DND-41 (cell line): Measurements from ENCODE around the gene RNF14.

ENCODE experiments used
- ATAC-seq: fragments of 200-7000 bp; cut with Tn5 transposase; 3 replicates; pipeline ENCODE4 v1.9.1; 2021; ENCODE audit warnings: low read depth; ENCODE audit not compliant: insufficient read depth
- DNase-seq: peaks from one replicate; pipeline ENCODE4 v3.0.0-alpha.2; 2020
- H2AFZ ChIP-seq: 2 replicates; pipeline ENCODE4 v1.6.0; 2012; ENCODE audit warnings: low read depth, low read length
- H3K27ac ChIP-seq: 2 replicates; pipeline ENCODE4 v1.5.1; 2012; ENCODE audit warnings: low read length, inconsistent platforms
- H3K27me3 ChIP-seq: fragments of 200-600 bp; sonication (generic); 2 replicates; pipeline ENCODE4 v1.6.0; 2012; ENCODE audit warnings: low read length, mild to moderate bottlenecking, inconsistent platforms; ENCODE audit not compliant: insufficient read depth, poor library complexity
- H3K36me3 ChIP-seq: 2 replicates; pipeline ENCODE4 v1.5.1; 2012; ENCODE audit warnings: low read length, inconsistent platforms; ENCODE audit not compliant: insufficient read depth
- H3K4me1 ChIP-seq: 2 replicates; pipeline ENCODE4 v1.5.1; 2012; ENCODE audit warnings: mild to moderate bottlenecking, low read length; ENCODE audit not compliant: insufficient read depth
- H3K4me2 ChIP-seq: 2 replicates; pipeline ENCODE4 v1.6.0; 2012; ENCODE audit warnings: mild to moderate bottlenecking, moderate library complexity, low read length, inconsistent platforms; ENCODE audit not compliant: insufficient read depth
- H3K4me3 ChIP-seq, 2 experiments: fragments of 200-600 bp in 1 of 2; shearing (Covaris generic) in 1 of 2; 2 replicates each; pipeline ENCODE4 v1.5.1; 2012 to 2016; ENCODE audit warnings: inconsistent platforms in 2 of 2, low read length in 2 of 2, mild to moderate bottlenecking in 2 of 2, low read depth in 1 of 2, moderate library complexity in 1 of 2
- H3K79me2 ChIP-seq: 2 replicates; pipeline ENCODE4 v1.6.0; 2012; ENCODE audit warnings: low read length, inconsistent platforms; ENCODE audit not compliant: insufficient read depth
- H3K9ac ChIP-seq: 2 replicates; pipeline ENCODE4 v1.6.0; 2012; ENCODE audit warnings: low read depth, mild to moderate bottlenecking, inconsistent platforms, low read length, moderate library complexity
- H3K9me3 ChIP-seq: 2 replicates; pipeline ENCODE4 v1.5.1; 2012; ENCODE audit warnings: low read length, moderate library complexity, mild to moderate bottlenecking, inconsistent platforms; ENCODE audit not compliant: insufficient read depth, severe bottlenecking
- H4K20me1 ChIP-seq: 2 replicates; pipeline ENCODE4 v1.6.0; 2012; ENCODE audit warnings: low read length; ENCODE audit not compliant: insufficient read depth
- EZH2 ChIP-seq: IDR thresholded peaks from 3 replicates; pipeline ENCODE4 v1.6.1; 2012; ENCODE audit warnings: borderline replicate concordance, low read depth, mild to moderate bottlenecking, moderate library complexity, low read length, inconsistent platforms; ENCODE audit not compliant: severe bottlenecking
- TF ChIP-seq, protein P1 (sequence below): IDR thresholded peaks from 2 replicates; pipeline ENCODE4 v1.5.1; 2012; ENCODE audit warnings: borderline replicate concordance, low read length, moderate library complexity, mild to moderate bottlenecking; ENCODE audit not compliant: poor library complexity, severe bottlenecking; ENCODE audit errors: extremely low read depth

Gene RNF14

DNA sequence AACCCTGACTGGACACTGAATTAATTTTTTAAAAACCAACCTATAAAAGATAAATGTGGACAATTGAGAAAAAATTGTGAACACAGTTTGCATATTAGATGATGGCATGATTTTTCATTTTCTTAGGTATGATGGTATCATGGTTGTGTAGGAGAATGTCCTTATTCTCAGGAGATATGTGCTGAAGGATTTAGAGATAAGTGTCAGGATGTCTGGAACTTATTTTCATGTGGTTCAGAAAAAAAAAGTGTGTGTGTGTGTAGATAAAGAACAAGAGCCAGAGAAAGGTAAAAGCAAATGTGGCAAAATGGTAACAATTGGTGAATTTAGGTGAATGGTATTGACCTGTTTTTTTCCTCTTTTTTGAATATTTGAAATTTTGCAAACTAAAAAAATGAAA lies 39.9 kb downstream of the RNF14 start:
- H3K36me3 ChIP-seq, result peaks cover 41% of the 10 kb centered on the region
- H3K27me3 ChIP-seq, result no peaks in the 10 kb centered on the region
- no peaks in the 10 kb centered on the region for H3K9me3 ChIP-seq
- H3K4me3 ChIP-seq, result no peak overlapping the region
- H2AFZ ChIP-seq, result no peak overlapping the region
- TF ChIP-seq, protein P1, sequence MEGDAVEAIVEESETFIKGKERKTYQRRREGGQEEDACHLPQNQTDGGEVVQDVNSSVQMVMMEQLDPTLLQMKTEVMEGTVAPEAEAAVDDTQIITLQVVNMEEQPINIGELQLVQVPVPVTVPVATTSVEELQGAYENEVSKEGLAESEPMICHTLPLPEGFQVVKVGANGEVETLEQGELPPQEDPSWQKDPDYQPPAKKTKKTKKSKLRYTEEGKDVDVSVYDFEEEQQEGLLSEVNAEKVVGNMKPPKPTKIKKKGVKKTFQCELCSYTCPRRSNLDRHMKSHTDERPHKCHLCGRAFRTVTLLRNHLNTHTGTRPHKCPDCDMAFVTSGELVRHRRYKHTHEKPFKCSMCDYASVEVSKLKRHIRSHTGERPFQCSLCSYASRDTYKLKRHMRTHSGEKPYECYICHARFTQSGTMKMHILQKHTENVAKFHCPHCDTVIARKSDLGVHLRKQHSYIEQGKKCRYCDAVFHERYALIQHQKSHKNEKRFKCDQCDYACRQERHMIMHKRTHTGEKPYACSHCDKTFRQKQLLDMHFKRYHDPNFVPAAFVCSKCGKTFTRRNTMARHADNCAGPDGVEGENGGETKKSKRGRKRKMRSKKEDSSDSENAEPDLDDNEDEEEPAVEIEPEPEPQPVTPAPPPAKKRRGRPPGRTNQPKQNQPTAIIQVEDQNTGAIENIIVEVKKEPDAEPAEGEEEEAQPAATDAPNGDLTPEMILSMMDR, result no peak
- TF ChIP-seq EZH2, result no peak
- no peak for ATAC-seq
- no peaks in the 10 kb centered on the region for H4K20me1 ChIP-seq
- H3K27ac ChIP-seq, result no peak overlapping the region
- H3K79me2 ChIP-seq, result peaks cover 9% of the 10 kb centered on the region
- H3K9ac ChIP-seq, result no peak overlapping the region
- DNase-seq, result no peak
- peaks cover 25% of the 10 kb centered on the region for H3K4me1 ChIP-seq
- H3K4me2 ChIP-seq, result no peak overlapping the region

DNA sequence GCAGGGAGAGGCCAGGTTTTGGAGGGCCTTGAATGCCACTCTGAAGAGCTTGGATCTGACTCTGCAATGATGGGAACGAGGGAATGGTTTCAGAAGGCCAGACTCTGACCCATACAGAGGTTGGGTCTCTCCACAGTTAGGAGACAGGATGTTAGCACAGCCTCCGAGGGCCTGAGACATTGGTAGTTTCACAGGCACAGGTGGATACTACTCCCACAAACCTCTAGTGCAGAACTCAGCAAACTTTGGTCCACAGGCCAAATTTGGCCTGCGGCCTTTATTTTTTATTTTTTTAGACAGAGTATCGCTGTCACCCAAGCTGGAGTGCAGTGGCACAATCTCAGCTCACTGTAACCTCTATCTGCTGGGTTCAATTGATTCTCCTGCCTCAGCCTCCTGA lies 41.0 kb downstream of the RNF14 start:
- H4K20me1 ChIP-seq, result no peaks in the 10 kb centered on the region
- H3K4me3 ChIP-seq, result no peak overlapping the region
- TF ChIP-seq, protein P1, result no peak
- TF ChIP-seq EZH2, result no peak
- H3K4me1 ChIP-seq, result peaks cover 34% of the 10 kb centered on the region
- ATAC-seq, result no peak
- H3K27ac ChIP-seq, result no peak overlapping the region
- no peak overlapping the region for H3K4me2 ChIP-seq
- no peaks in the 10 kb centered on the region for H3K27me3 ChIP-seq
- peaks cover 9% of the 10 kb centered on the region for H3K79me2 ChIP-seq
- no peak overlapping the region for H2AFZ ChIP-seq
- DNase-seq, result no peak
- no peak overlapping the region for H3K9ac ChIP-seq
- no peaks in the 10 kb centered on the region for H3K9me3 ChIP-seq
- peaks cover 31% of the 10 kb centered on the region for H3K36me3 ChIP-seq

DNA sequence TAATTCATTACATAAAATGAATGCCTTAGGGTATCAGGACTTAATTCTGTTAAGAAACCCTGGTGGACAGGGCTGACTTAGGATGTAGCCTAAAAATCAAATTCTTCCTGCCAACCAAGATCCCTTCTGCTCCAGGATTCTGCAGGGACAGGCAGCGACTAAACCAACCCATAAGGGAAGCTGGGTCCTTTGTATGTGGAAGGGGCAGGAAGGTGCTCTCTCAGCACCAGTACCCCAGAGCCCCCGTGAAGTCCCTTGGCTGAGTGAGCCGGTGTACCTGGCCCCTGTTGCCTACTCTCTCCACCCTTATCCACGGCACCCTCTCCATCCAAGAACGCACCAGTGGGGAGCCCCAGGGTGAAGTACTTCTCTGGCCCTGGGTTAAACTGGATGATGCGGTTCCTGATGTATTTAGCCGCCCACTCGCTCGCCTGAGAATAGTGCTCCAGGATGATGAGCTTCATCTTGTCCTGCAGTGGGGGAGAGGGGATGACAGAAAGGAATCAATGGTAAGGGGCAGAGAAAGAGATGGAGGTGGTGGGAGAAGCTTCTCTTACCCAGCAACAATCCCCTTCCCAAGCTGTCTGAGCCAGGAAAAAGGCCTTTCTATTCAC lies 42.8 kb downstream of the RNF14 start:
- peak overlapping the region; percentile 85 for H3K27ac ChIP-seq
- no peak for ATAC-seq
- no peaks in the 10 kb centered on the region for H3K27me3 ChIP-seq
- TF ChIP-seq, protein P1, result no peak
- no peak for TF ChIP-seq EZH2
- H2AFZ ChIP-seq, result no peak overlapping the region
- peak overlapping the region; percentile 97 for H3K4me2 ChIP-seq
- H3K79me2 ChIP-seq, result peaks cover 9% of the 10 kb centered on the region
- H4K20me1 ChIP-seq, result no peaks in the 10 kb centered on the region
- H3K9ac ChIP-seq, result peak overlapping the region; percentile 72
- DNase-seq, result no peak
- peak overlapping the region in 1 of 2 experiments; percentile 84; a peak in 2 of 4 replicates for H3K4me3 ChIP-seq
- peaks cover 52% of the 10 kb centered on the region for H3K4me1 ChIP-seq
- no peaks in the 10 kb centered on the region for H3K9me3 ChIP-seq
- peaks cover 14% of the 10 kb centered on the region for H3K36me3 ChIP-seq
